IgD-negative memory B cell (primary cell): Measurements from ENCODE around the gene LSM12. TPM values are rescaled to one million over a fixed set of nuclear protein-coding genes. Genes with fewer than 3 reads are reported as not detected.
"Not testable (repeated sequence)": the region's sequence is repeated elsewhere in the genome, so short reads cannot be mapped to it uniquely, and the experiment has no call there.

Source experiments
- H3K27ac Mint-ChIP-seq, 3 donors: one replicate each; pipeline ENCODE4 v1.8.0; 2020 to 2022; ENCODE audit warnings: mild to moderate bottlenecking in 3 of 3, mixed read lengths in 3 of 3, moderate library complexity in 1 of 3
- H3K27me3 Mint-ChIP-seq: one replicate; pipeline ENCODE4 v1.8.0; 2021; ENCODE audit warnings: mixed read lengths
- H3K36me3 Mint-ChIP-seq: one replicate; pipeline ENCODE4 v1.8.0; 2020; ENCODE audit warnings: mild to moderate bottlenecking, mixed read lengths
- H3K4me1 Mint-ChIP-seq, 3 donors: one replicate each; pipeline ENCODE4 v1.8.0; 2020 to 2022; ENCODE audit warnings: mixed read lengths in 3 of 3, mild to moderate bottlenecking in 1 of 3
- H3K4me3 Mint-ChIP-seq, 4 donors: one replicate each; pipeline ENCODE4 v1.8.0; 2020 to 2022; ENCODE audit warnings: mild to moderate bottlenecking in 4 of 4, mixed read lengths in 4 of 4, moderate library complexity in 3 of 4
- H3K9me3 Mint-ChIP-seq, 3 donors: one replicate each; pipeline ENCODE4 v1.8.0; 2020 to 2021; ENCODE audit warnings: mixed read lengths in 3 of 3, mild to moderate bottlenecking in 1 of 3
- polyA plus RNA-seq: library from polyadenylated mRNA; unstranded; fragments of 300-500 nt; fragmentation: Illumina TruSeq; gene quantifications from one replicate; pipeline ENCODE4 v1.2.3, GENCODE V29; 2021

LSM12 gene
- polyA plus RNA-seq, 1 donor from 2014 or later = 73.4 TPM

DNA sequence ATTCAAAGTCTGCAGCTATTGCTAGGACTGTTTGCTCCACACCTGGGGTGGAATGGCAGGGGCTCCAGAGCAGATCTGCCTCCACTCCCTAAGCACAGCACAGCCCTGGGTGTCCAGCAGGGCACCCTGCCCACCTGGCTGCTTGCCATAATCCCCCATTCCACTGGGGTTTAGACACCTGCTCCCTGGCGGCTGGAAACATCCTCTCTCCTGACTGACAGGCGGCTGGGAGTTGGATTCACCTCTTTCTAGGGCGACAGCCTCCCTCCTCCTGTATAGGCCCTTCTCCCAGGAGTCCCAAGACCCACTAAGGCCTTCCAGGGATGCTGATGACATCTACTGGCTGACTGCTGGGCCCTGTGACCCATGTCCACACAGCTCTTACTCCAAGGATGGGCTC, 39.0 kb upstream of the LSM12 start:
- H3K27ac Mint-ChIP-seq = no peak overlapping the region
- H3K4me1 Mint-ChIP-seq = peaks cover 0 to 6% (median 1%) of the 10 kb centered on the region in 3 donors
- H3K9me3 Mint-ChIP-seq = no peaks in the 10 kb centered on the region
- peaks cover 2% of the 10 kb centered on the region for H3K36me3 Mint-ChIP-seq
- H3K27me3 Mint-ChIP-seq = no peaks in the 10 kb centered on the region
- H3K4me3 Mint-ChIP-seq = no peak overlapping the region

GRCh38 chr17:44102849-44103622, 36.6 kb upstream of the LSM12 start:
- Mint-ChIP-seq H3K27me3 (no peaks in the 10 kb centered on the region), H3K4me3 (peak overlapping the region in 1 of 4 donors; percentile 30), H3K36me3 (peaks cover 2% of the 10 kb centered on the region), H3K4me1 (peaks cover 3 to 8% (median 5%) of the 10 kb centered on the region in 3 donors), H3K27ac (peak overlapping the region in 2 of 3 donors; percentile 40 to 85), H3K9me3 (no peaks in the 10 kb centered on the region)

DNA sequence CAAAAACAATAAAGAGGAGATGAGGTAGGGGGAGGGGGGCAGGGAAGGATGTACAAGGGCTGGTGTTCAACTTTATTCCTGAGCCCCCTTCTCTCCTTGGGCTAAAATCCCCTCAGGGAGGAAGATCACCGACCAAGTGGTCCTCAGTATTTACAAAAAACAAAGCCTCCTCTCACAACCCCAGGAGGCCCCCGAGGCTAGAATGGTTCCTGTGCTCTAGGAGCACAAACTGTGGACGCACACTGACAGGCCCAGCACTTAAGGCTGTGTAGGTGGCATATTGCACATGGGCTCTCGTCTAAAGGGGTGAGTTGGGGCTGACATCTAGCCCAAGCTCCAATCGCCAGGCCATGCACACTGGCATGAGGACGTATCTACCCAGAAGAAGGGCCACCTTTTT, 35.4 kb upstream of the LSM12 start:
- H3K36me3 Mint-ChIP-seq, H3K9me3 Mint-ChIP-seq, H3K27me3 Mint-ChIP-seq, H3K4me1 Mint-ChIP-seq, H3K4me3 Mint-ChIP-seq, H3K27ac Mint-ChIP-seq: not testable (repeated sequence)

GRCh38 chr17:44097110-44097958, 30.9 kb upstream of the LSM12 start:
- Mint-ChIP-seq H3K9me3 (no peaks in the 10 kb centered on the region), H3K4me1 (peaks cover 2 to 8% (median 4%) of the 10 kb centered on the region in 3 donors), H3K4me3 (no peak overlapping the region), H3K27me3 (no peaks in the 10 kb centered on the region), H3K36me3 (no peaks in the 10 kb centered on the region), H3K27ac (no peak overlapping the region)

- H3K4me3 Mint-ChIP-seq = no peak overlapping the region
- H3K36me3 Mint-ChIP-seq = no peaks in the 10 kb centered on the region
- H3K27ac Mint-ChIP-seq = peak overlapping the region in 1 of 3 donors; percentile 69
- no peaks in the 10 kb centered on the region for H3K27me3 Mint-ChIP-seq
- H3K4me1 Mint-ChIP-seq = peaks cover 2 to 6% (median 4%) of the 10 kb centered on the region in 3 donors
- no peaks in the 10 kb centered on the region for H3K9me3 Mint-ChIP-seq
Observed at GRCh38 chr17:44095647-44096496, 29.4 kb upstream of the LSM12 start.

GRCh38 chr17:44095388-44095646, 28.8 kb upstream of the LSM12 start:
- Mint-ChIP-seq H3K4me3 (no peak overlapping the region), H3K4me1 (peaks cover 2 to 6% (median 4%) of the 10 kb centered on the region in 3 donors), H3K27ac (no peak overlapping the region), H3K9me3 (no peaks in the 10 kb centered on the region), H3K27me3 (no peaks in the 10 kb centered on the region), H3K36me3 (no peaks in the 10 kb centered on the region)

DNA sequence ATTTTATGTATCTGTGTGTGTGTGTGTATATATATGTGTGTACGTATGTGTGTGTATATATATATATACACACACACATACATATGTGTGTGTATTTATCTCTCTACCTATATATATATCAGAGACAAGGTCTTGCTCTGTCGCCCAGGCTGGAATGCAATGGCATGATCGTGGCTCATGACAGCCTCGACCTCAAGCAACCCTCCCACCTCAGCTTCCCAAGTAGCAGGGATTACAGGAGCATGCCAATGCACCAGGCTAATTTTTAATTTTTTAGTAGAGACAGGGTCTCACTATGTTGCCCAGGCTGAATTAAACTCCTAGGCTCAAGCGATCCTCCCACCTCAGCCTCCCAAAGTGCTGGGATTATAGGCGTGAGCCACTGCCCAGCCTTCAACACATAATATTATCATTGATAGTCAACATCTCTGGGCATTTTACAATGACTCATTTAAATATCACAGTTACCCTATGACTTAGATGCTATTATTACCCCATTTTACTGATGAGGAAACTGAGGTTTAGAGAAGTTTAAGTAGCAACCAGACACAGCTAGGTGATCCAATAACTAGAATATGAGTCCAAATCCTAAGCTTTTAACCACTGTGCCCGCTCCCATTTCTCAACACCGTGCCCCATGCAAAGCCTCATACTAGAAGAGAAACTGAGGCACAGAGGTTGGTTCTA, 28.4 kb upstream of the LSM12 start:
- no peaks in the 10 kb centered on the region for H3K27me3 Mint-ChIP-seq
- no peaks in the 10 kb centered on the region for H3K36me3 Mint-ChIP-seq
- no peaks in the 10 kb centered on the region for H3K9me3 Mint-ChIP-seq
- no peak overlapping the region for H3K27ac Mint-ChIP-seq
- H3K4me3 Mint-ChIP-seq = no peak overlapping the region
- peaks cover 2 to 5% (median 4%) of the 10 kb centered on the region in 3 donors for H3K4me1 Mint-ChIP-seq

DNA sequence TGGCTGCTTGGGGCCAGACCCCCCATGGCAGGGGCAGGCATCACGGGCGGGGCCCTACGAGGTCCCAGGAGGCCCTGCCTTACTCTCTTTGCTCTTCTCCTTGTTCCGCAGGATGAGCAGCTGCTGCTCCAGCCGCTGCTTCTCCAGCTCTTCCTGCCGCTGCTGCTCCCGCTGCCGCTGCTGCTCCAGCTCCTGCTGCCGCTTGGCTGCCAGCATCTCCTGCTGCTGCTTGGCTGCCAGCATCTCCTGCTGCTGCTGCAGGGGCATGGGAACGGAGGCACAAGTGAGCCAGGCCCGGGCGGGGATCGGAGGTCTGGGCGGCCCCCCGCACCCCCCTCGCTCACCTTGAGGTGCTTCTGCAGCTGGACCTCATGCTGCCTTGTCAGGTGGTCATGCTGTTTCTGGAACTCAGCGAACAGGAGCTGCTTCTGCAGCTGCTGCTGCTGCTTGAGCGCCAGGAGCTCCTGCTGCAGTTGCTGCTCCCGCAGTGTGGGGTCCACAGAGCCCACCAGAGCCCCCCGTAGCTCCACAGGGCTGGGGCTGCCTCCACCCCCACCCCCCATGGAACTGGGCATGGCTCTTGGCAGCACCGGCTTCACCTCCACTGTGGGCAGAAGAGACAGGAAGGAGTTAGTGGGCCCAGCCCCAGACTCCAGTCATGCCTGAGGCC, 26.9 kb upstream of the LSM12 start:
- peaks cover 2 to 5% (median 4%) of the 10 kb centered on the region in 3 donors for H3K4me1 Mint-ChIP-seq
- no peak overlapping the region for H3K4me3 Mint-ChIP-seq
- H3K27ac Mint-ChIP-seq = no peak overlapping the region

DNA sequence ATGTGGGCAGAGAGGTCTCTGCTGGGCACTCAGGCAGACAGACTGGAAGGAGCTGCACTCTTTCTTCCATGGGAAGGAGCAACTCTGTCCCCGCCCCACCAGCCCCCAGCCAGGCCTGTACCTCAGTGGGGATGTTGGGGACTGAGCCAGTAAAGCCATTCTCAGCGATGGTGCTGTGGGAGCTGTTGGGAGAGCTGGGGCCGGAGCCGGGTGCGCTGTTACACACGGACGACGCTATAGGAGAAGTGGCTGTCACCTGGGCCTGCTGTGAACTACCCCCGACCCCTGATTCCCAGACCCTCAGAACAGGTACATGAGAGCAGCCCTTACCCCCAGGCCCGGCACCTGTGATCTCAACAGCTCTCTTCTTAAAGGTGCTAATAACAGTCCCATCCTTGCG, 25.6 kb upstream of the LSM12 start:
- Mint-ChIP-seq H3K27ac (no peak overlapping the region), H3K4me3 (no peak overlapping the region), H3K4me1 (peaks cover 0 to 1% (median 0%) of the 10 kb centered on the region in 3 donors), H3K27me3 (no peaks in the 10 kb centered on the region), H3K9me3 (no peaks in the 10 kb centered on the region), H3K36me3 (no peaks in the 10 kb centered on the region)

More for the DNA sequence above, 26.9 kb upstream of the LSM12 start:
- H3K36me3 Mint-ChIP-seq = no peaks in the 10 kb centered on the region
- no peaks in the 10 kb centered on the region for H3K27me3 Mint-ChIP-seq
- no peaks in the 10 kb centered on the region for H3K9me3 Mint-ChIP-seq

GRCh38 chr17:44091200-44091997, 24.9 kb upstream of the LSM12 start:
- Mint-ChIP-seq H3K36me3 (no peaks in the 10 kb centered on the region), H3K27ac (peak overlapping the region in 2 of 3 donors; percentile 23 to 73)

GRCh38 chr17:44088254-44088653, 21.8 kb upstream of the LSM12 start:
- no peaks in the 10 kb centered on the region for H3K9me3 Mint-ChIP-seq
- no peaks in the 10 kb centered on the region for H3K4me1 Mint-ChIP-seq
- no peak overlapping the region for H3K27ac Mint-ChIP-seq
- H3K27me3 Mint-ChIP-seq = no peaks in the 10 kb centered on the region
- no peak overlapping the region for H3K4me3 Mint-ChIP-seq
- peaks cover 2% of the 10 kb centered on the region for H3K36me3 Mint-ChIP-seq

More at GRCh38 chr17:44091200-44091997, 24.9 kb upstream of the LSM12 start:
- Mint-ChIP-seq H3K27me3 (no peaks in the 10 kb centered on the region), H3K9me3 (no peaks in the 10 kb centered on the region), H3K4me1 (peaks cover 0 to 1% (median 0%) of the 10 kb centered on the region in 3 donors), H3K4me3 (no peak overlapping the region)

DNA sequence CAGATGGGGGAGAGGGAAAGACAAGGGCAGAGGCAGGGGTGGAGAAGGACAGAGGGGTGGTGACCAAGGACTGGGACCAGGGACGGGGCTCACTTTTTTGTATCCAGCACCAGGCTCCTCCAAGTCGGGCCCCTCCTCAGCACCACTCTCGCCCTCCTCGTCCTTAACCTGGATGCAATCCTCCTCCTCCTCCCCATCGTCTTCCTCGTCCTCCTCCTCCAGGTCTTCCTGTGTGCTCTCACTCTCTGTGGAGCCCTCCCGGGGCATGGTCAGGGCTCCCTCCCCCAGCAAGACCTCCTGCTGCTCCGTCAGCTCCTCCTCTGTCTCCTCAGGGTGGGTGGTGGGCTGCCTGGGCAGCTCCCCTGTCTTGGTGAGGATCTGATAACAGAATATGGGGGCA, 20.8 kb upstream of the LSM12 start:
- H3K27me3 Mint-ChIP-seq = no peaks in the 10 kb centered on the region
- no peaks in the 10 kb centered on the region for H3K9me3 Mint-ChIP-seq
- H3K36me3 Mint-ChIP-seq = peaks cover 6% of the 10 kb centered on the region
- H3K4me1 Mint-ChIP-seq = no peaks in the 10 kb centered on the region
- no peak overlapping the region for H3K27ac Mint-ChIP-seq
- H3K4me3 Mint-ChIP-seq = no peak overlapping the region
